ENCODE results near the gene SMOC1.

Gene SMOC1

DNA sequence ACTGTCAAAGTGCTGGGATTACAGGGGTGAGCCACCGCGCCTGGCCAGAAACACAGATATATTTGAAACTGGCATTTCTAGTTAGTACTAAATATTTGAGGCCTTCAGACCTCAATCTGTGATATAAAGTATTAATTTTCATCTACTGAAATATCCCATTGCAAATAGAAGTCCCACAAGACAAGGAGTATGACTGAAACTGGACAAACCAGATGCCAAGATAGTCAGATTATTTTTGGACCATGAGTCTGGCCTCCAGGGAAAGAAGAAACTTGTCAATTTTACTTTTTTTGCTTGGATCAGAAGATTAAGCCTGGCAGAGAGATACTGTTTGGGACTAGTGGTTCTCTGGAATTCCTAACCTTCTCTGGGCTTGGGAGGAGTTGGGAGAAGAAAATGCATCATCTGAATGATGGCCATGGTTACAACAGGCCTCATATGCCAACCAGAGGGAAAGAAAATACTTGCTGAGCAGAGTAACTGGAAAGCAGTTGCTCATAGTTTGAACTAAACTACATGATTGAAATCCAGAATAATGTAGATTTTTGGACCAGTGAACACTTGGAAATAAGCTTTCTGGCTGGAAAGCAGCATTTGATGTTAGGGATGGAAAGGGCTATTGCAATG, 2.9 kb upstream of the SMOC1 start:
- Histone ChIP-seq H3K4me3 (no peak overlapping the region), H3K9me3 (no peaks in the 10 kb centered on the region), H3K4me1 (peaks cover 0 to 70% (median 29%) of the 10 kb centered on the region in 4 donors), H3K27ac (peak overlapping the region; percentile 69 to 84), H3K27me3 (no peaks in the 10 kb centered on the region), H3K36me3 (no peaks in the 10 kb centered on the region)
- TF ChIP-seq, protein P1, sequence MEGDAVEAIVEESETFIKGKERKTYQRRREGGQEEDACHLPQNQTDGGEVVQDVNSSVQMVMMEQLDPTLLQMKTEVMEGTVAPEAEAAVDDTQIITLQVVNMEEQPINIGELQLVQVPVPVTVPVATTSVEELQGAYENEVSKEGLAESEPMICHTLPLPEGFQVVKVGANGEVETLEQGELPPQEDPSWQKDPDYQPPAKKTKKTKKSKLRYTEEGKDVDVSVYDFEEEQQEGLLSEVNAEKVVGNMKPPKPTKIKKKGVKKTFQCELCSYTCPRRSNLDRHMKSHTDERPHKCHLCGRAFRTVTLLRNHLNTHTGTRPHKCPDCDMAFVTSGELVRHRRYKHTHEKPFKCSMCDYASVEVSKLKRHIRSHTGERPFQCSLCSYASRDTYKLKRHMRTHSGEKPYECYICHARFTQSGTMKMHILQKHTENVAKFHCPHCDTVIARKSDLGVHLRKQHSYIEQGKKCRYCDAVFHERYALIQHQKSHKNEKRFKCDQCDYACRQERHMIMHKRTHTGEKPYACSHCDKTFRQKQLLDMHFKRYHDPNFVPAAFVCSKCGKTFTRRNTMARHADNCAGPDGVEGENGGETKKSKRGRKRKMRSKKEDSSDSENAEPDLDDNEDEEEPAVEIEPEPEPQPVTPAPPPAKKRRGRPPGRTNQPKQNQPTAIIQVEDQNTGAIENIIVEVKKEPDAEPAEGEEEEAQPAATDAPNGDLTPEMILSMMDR (IDR thresholded peaks at IDR 0.05): no peak
- intact Hi-C loops (cut with DNase I; ENCODE audit: low total_unique reads): no loop called here
- no peak for DNase-seq

DNA sequence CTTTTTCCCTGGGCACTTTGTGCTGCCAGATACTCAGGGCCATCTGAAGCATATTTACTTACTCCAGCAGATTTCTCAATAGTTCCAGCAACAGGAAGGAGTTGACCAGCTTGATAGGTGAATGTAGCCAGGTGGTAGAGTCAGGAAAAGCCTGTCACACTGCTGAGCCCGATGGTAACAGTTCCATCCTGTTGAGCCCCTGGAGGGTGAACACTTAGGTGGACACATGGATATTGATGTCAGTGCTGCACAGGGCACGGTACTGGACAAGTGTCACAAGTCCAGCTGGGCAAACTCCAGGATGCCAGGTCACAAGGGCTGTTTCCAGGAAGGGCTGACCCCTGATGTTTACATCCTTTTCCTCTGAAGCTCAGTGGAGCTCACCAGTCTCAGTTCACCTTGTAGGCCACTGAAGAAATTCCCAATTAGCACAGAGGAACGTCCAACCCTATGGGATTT, 2.3 kb upstream of the SMOC1 start:
- intact Hi-C loops (cut with DNase I; ENCODE audit: low total_unique reads): no loop called here
- Histone ChIP-seq H3K4me1 (peaks cover 0 to 74% (median 30%) of the 10 kb centered on the region in 4 donors), H3K27me3 (no peaks in the 10 kb centered on the region), H3K36me3 (no peaks in the 10 kb centered on the region), H3K4me3 (no peak overlapping the region), H3K27ac (peak overlapping the region; percentile 69 to 84), H3K9me3 (no peaks in the 10 kb centered on the region)
- TF ChIP-seq, protein P1 (IDR thresholded peaks at IDR 0.05): no peak
- DNase-seq: no peak

DNA sequence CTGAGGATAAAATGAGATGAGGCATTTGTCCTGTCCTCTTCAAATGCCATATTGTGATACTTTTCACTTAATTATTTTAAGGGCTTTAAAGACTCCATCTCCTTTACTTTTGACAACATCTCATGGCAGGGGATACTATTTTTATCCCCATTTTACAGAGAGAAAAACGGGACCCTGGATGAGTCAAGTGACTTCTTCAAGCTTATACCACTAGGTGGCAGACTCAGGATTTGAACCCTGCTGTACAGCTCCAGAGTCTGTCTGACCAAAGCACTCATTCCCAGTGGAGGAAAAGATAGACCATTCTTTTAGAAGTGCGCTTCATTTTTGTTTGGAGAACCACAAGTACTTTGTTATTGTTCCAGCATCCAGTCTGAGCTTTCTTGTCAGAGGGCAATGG, 1.7 kb upstream of the SMOC1 start:
- intact Hi-C loops (cut with DNase I; ENCODE audit: low total_unique reads): no loop called here
- no peaks in the 10 kb centered on the region for H3K27me3 ChIP-seq

DNA sequence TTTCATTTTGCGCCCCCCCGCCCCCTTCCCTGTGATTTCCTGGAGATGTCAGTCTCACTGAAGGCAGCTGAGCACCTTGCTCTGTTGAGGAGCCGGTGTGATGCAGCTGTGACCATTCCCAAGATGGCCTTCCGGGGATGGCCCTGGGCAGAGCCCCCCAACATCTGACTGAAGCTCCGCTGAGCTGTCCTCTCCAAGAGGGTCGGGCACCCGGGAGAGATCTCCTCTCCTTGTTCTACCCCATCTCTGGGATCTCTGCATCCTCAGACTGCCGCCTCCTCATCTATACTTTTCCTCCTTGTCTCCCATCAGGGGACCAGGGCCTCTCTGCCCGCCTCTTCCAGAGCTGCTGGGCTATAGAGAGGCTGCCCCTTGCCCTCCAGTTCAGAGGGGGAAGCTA, 965 bp upstream of the SMOC1 start:
- Histone ChIP-seq H3K27me3 (no peaks in the 10 kb centered on the region), H3K9me3 (no peaks in the 10 kb centered on the region), H3K27ac (peak overlapping the region; percentile 69 to 84), H3K4me1 (peaks cover 0 to 72% (median 31%) of the 10 kb centered on the region in 4 donors), H3K4me3 (no peak overlapping the region), H3K36me3 (no peaks in the 10 kb centered on the region)
- intact Hi-C loops (cut with DNase I; ENCODE audit: low total_unique reads): no loop called here
- TF ChIP-seq, protein P1 (IDR thresholded peaks at IDR 0.05): no peak
- no peak for DNase-seq

More for the DNA sequence above, 1.7 kb upstream of the SMOC1 start:
- Histone ChIP-seq H3K4me3 (no peak overlapping the region), H3K27ac (peak overlapping the region; percentile 69 to 84), H3K4me1 (peaks cover 0 to 78% (median 31%) of the 10 kb centered on the region in 4 donors), H3K9me3 (no peaks in the 10 kb centered on the region), H3K36me3 (no peaks in the 10 kb centered on the region)
- TF ChIP-seq, protein P1 (IDR thresholded peaks at IDR 0.05): peak; percentile 24 to 27
- no peak for DNase-seq

DNA sequence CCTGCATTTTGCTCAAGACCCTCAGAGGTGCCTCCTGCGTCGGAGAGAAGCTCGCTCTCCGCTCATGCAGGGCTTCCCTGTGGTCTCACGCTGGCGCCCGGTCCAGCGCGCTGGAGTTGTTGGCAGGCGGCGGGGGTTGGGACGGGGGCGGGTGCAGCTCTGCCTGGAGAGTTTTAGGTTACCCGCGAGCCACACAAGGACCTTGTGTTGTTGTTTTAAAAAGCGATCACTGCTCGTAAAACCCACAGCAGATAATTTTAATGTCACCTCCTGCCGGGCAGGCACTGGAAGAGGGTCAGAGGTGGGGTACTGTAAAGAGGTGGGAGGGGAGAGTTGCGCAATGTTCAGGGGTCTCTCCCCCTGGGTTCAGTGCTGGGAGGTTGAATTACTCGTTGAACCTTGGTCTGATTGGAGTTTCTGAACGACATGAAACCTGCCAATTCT, 850 bp downstream of the SMOC1 start:
- Histone ChIP-seq H3K27ac (peak overlapping the region; percentile 69 to 84), H3K36me3 (no peaks in the 10 kb centered on the region), H3K4me1 (peaks cover 0 to 65% (median 31%) of the 10 kb centered on the region in 4 donors), H3K4me3 (peak overlapping the region; percentile 59 to 87), H3K9me3 (no peaks in the 10 kb centered on the region), H3K27me3 (no peaks in the 10 kb centered on the region)
- intact Hi-C loops (cut with DNase I; ENCODE audit: low total_unique reads): no loop called here
- no peak for DNase-seq
- TF ChIP-seq, protein P1 (IDR thresholded peaks at IDR 0.05): no peak
